HUES6 (cell line): Measurements from ENCODE around the gene FAM50B.

Experiments used
- H3K27ac ChIP-seq: 2 replicates; pipeline ENCODE4 v1.7.0; 2013; ENCODE audit warnings: low read depth, mild to moderate bottlenecking, low read length, inconsistent platforms
- H3K27me3 ChIP-seq: 2 replicates; pipeline ENCODE4 v1.6.1; 2013; ENCODE audit warnings: low read length; ENCODE audit not compliant: control insufficient read depth, insufficient read depth
- H3K36me3 ChIP-seq: 2 replicates; pipeline ENCODE4 v1.6.1; 2013; ENCODE audit warnings: low read length; ENCODE audit not compliant: control insufficient read depth, insufficient read depth
- H3K4me1 ChIP-seq: 2 replicates; pipeline ENCODE4 v1.6.1; 2013; ENCODE audit warnings: low read length; ENCODE audit not compliant: control insufficient read depth, insufficient read depth
- H3K4me3 ChIP-seq: 2 replicates; pipeline ENCODE4 v1.5.1; 2013; ENCODE audit warnings: low read depth, low read length
- H3K9ac ChIP-seq: one replicate; pipeline ENCODE4 v1.6.1; 2013; ENCODE audit warnings: mild to moderate bottlenecking, low read length
- H3K9me3 ChIP-seq: 2 replicates; pipeline ENCODE4 v1.6.1; 2013; ENCODE audit warnings: low read depth, low read length; ENCODE audit not compliant: control insufficient read depth, insufficient read depth

The FAM50B gene

GRCh38 chr6:3875486-3875885 lies 26.3 kb downstream of the FAM50B start:
- H3K27me3 ChIP-seq = no peaks in the 10 kb centered on the region
- H3K9ac ChIP-seq = no peak overlapping the region
- H3K4me3 ChIP-seq = no peak overlapping the region
- no peaks in the 10 kb centered on the region for H3K36me3 ChIP-seq
- H3K27ac ChIP-seq = no peak overlapping the region
- no peaks in the 10 kb centered on the region for H3K4me1 ChIP-seq
- H3K9me3 ChIP-seq = no peaks in the 10 kb centered on the region

GRCh38 chr6:3876101-3876500 lies 26.9 kb downstream of the FAM50B start:
- no peaks in the 10 kb centered on the region for H3K27me3 ChIP-seq
- H3K9me3 ChIP-seq = peaks cover 3% of the 10 kb centered on the region; the same call in 1 of the 2 replicates
- H3K4me1 ChIP-seq = no peaks in the 10 kb centered on the region
- no peak overlapping the region for H3K9ac ChIP-seq
- no peak overlapping the region for H3K4me3 ChIP-seq
- H3K27ac ChIP-seq = no peak overlapping the region
- H3K36me3 ChIP-seq = no peaks in the 10 kb centered on the region

- Histone ChIP-seq H3K9me3 (peaks cover 8% of the 10 kb centered on the region), H3K4me1 (no peaks in the 10 kb centered on the region), H3K4me3 (no peak overlapping the region), H3K27ac (no peak overlapping the region), H3K9ac (no peak overlapping the region), H3K27me3 (no peaks in the 10 kb centered on the region), H3K36me3 (no peaks in the 10 kb centered on the region)
Measured at GRCh38 chr6:3876866-3877265, 27.7 kb downstream of the FAM50B start.

GRCh38 chr6:3878048-3878666 lies 29.0 kb downstream of the FAM50B start:
- Histone ChIP-seq H3K9ac (no peak overlapping the region), H3K36me3 (no peaks in the 10 kb centered on the region), H3K9me3 (peaks cover 16% of the 10 kb centered on the region), H3K27me3 (no peaks in the 10 kb centered on the region), H3K4me3 (no peak overlapping the region), H3K4me1 (no peaks in the 10 kb centered on the region), H3K27ac (no peak overlapping the region)

GRCh38 chr6:3879194-3879952 lies 30.2 kb downstream of the FAM50B start:
- Histone ChIP-seq H3K36me3 (no peaks in the 10 kb centered on the region), H3K27ac (no peak overlapping the region), H3K4me3 (no peak overlapping the region), H3K9ac (no peak overlapping the region), H3K9me3 (peaks cover 16% of the 10 kb centered on the region), H3K27me3 (no peaks in the 10 kb centered on the region), H3K4me1 (peaks cover 6% of the 10 kb centered on the region; the same call in 1 of the 2 replicates)

GRCh38 chr6:3881711-3882421 lies 32.7 kb downstream of the FAM50B start:
- H3K27me3 ChIP-seq = no peaks in the 10 kb centered on the region
- H3K9me3 ChIP-seq = peaks cover 16% of the 10 kb centered on the region
- no peak overlapping the region for H3K4me3 ChIP-seq
- H3K9ac ChIP-seq = no peak overlapping the region
- peaks cover 6% of the 10 kb centered on the region; the same call in 1 of the 2 replicates for H3K4me1 ChIP-seq
- no peak overlapping the region for H3K27ac ChIP-seq
- no peaks in the 10 kb centered on the region for H3K36me3 ChIP-seq

- no peak overlapping the region for H3K9ac ChIP-seq
- no peak overlapping the region for H3K27ac ChIP-seq
- peaks cover 16% of the 10 kb centered on the region for H3K9me3 ChIP-seq
- no peak overlapping the region for H3K4me3 ChIP-seq
- H3K36me3 ChIP-seq = no peaks in the 10 kb centered on the region
- H3K27me3 ChIP-seq = no peaks in the 10 kb centered on the region
- H3K4me1 ChIP-seq = peaks cover 6% of the 10 kb centered on the region; the same call in 1 of the 2 replicates
Measured at GRCh38 chr6:3882431-3882830, 33.3 kb downstream of the FAM50B start.

- no peak overlapping the region for H3K4me3 ChIP-seq
- no peaks in the 10 kb centered on the region for H3K36me3 ChIP-seq
- H3K27me3 ChIP-seq = no peaks in the 10 kb centered on the region
- H3K9ac ChIP-seq = no peak overlapping the region
- peaks cover 16% of the 10 kb centered on the region for H3K9me3 ChIP-seq
- H3K4me1 ChIP-seq = peaks cover 6% of the 10 kb centered on the region; the same call in 1 of the 2 replicates
- H3K27ac ChIP-seq = no peak overlapping the region
Measured at GRCh38 chr6:3882866-3883265, 33.7 kb downstream of the FAM50B start.

- H3K36me3 ChIP-seq = no peaks in the 10 kb centered on the region
- H3K9me3 ChIP-seq = peaks cover 16% of the 10 kb centered on the region
- H3K27me3 ChIP-seq = no peaks in the 10 kb centered on the region
- no peak overlapping the region for H3K27ac ChIP-seq
- H3K9ac ChIP-seq = no peak overlapping the region
- H3K4me3 ChIP-seq = no peak overlapping the region
- peaks cover 6% of the 10 kb centered on the region; the same call in 1 of the 2 replicates for H3K4me1 ChIP-seq
Measured at GRCh38 chr6:3884007-3884745, 35.0 kb downstream of the FAM50B start.

GRCh38 chr6:3885262-3886036 lies 36.3 kb downstream of the FAM50B start:
- no peak overlapping the region for H3K27ac ChIP-seq
- H3K4me3 ChIP-seq = no peak overlapping the region
- H3K9me3 ChIP-seq = peaks cover 16% of the 10 kb centered on the region
- H3K4me1 ChIP-seq = peaks cover 6% of the 10 kb centered on the region; the same call in 1 of the 2 replicates
- no peak overlapping the region for H3K9ac ChIP-seq
- no peaks in the 10 kb centered on the region for H3K36me3 ChIP-seq
- no peaks in the 10 kb centered on the region for H3K27me3 ChIP-seq
